Duodenal mucosa (tissue), 2 donors: ENCODE data around the gene MRPL53.

Experiments
- H3K27ac ChIP-seq: one replicate; pipeline ENCODE4 v1.7.0; 2013; ENCODE audit warnings: low read depth, low read length
- H3K27me3 ChIP-seq, 2 donors: one replicate each; pipeline ENCODE4 v1.7.0; 2013; ENCODE audit warnings: low read length in 2 of 2, control low read depth in 1 of 2; ENCODE audit not compliant: insufficient read depth in 2 of 2, control insufficient read depth in 1 of 2
- H3K36me3 ChIP-seq, 2 donors: one replicate each; pipeline ENCODE4 v1.7.0; 2013; ENCODE audit warnings: low read length in 2 of 2, control low read depth in 1 of 2; ENCODE audit not compliant: insufficient read depth in 2 of 2, control insufficient read depth in 1 of 2
- H3K4me1 ChIP-seq, 2 donors: one replicate each; pipeline ENCODE4 v1.7.0; 2013; ENCODE audit warnings: low read length in 2 of 2, control low read depth in 1 of 2; ENCODE audit not compliant: insufficient read depth in 2 of 2, control insufficient read depth in 1 of 2
- H3K4me3 ChIP-seq, 2 donors: one replicate each; pipeline ENCODE4 v1.7.0; 2013; ENCODE audit warnings: low read length in 2 of 2, low read depth in 1 of 2
- H3K9ac ChIP-seq, 2 donors: one replicate each; pipeline ENCODE4 v1.7.0; 2013; ENCODE audit warnings: low read length in 2 of 2, low read depth in 1 of 2
- H3K9me3 ChIP-seq, 2 donors: one replicate each; pipeline ENCODE4 v1.7.0; 2013; ENCODE audit warnings: low read length in 2 of 2, control low read depth in 1 of 2; ENCODE audit not compliant: control insufficient read depth in 1 of 2

The MRPL53 gene

GRCh38 chr2:74426181-74426758, 46.2 kb downstream of the MRPL53 start:
- Histone ChIP-seq H3K36me3 (peaks cover 29 to 58% of the 10 kb centered on the region in 2 donors), H3K27me3 (no peaks in the 10 kb centered on the region), H3K4me1 (peaks cover 33 to 38% of the 10 kb centered on the region in 2 donors), H3K9ac (no peak overlapping the region), H3K9me3 (no peaks in the 10 kb centered on the region), H3K27ac (no peak overlapping the region), H3K4me3 (no peak overlapping the region)

GRCh38 chr2:74425523-74425922, 47.0 kb downstream of the MRPL53 start:
- Histone ChIP-seq H3K9me3 (no peaks in the 10 kb centered on the region), H3K36me3 (peaks cover 24 to 54% of the 10 kb centered on the region in 2 donors), H3K4me1 (peaks cover 33 to 35% of the 10 kb centered on the region in 2 donors), H3K9ac (no peak overlapping the region), H3K27me3 (no peaks in the 10 kb centered on the region), H3K27ac (no peak overlapping the region), H3K4me3 (no peak overlapping the region)

GRCh38 chr2:74424995-74425406, 47.5 kb downstream of the MRPL53 start:
- no peak overlapping the region for H3K9ac ChIP-seq
- peaks cover 30 to 31% of the 10 kb centered on the region in 2 donors for H3K4me1 ChIP-seq
- no peaks in the 10 kb centered on the region for H3K9me3 ChIP-seq
- H3K36me3 ChIP-seq, result peaks cover 24 to 50% of the 10 kb centered on the region in 2 donors
- no peaks in the 10 kb centered on the region for H3K27me3 ChIP-seq
- no peak overlapping the region for H3K27ac ChIP-seq
- H3K4me3 ChIP-seq, result no peak overlapping the region

- peaks cover 24 to 49% of the 10 kb centered on the region in 2 donors for H3K36me3 ChIP-seq
- no peak overlapping the region for H3K4me3 ChIP-seq
- no peak overlapping the region for H3K9ac ChIP-seq
- H3K9me3 ChIP-seq, result no peaks in the 10 kb centered on the region
- H3K4me1 ChIP-seq, result peaks cover 24 to 25% of the 10 kb centered on the region in 2 donors
- H3K27ac ChIP-seq, result no peak overlapping the region
- H3K27me3 ChIP-seq, result no peaks in the 10 kb centered on the region
Observed at GRCh38 chr2:74424139-74424992, 48.1 kb downstream of the MRPL53 start.

- H3K4me1 ChIP-seq, result peaks cover 16% of the 10 kb centered on the region in 2 donors
- no peaks in the 10 kb centered on the region for H3K9me3 ChIP-seq
- H3K27ac ChIP-seq, result no peak overlapping the region
- peaks cover 18 to 41% of the 10 kb centered on the region in 2 donors for H3K36me3 ChIP-seq
- H3K27me3 ChIP-seq, result no peaks in the 10 kb centered on the region
- no peak overlapping the region for H3K4me3 ChIP-seq
- no peak overlapping the region for H3K9ac ChIP-seq
Observed at GRCh38 chr2:74423231-74424095, 49.0 kb downstream of the MRPL53 start.
